Keratinocyte (primary cell): Measurements from ENCODE around the gene MYOT.

Experiments used
- CTCF ChIP-seq, 3 experiments: IDR thresholded peaks in 1 of 3; conservative IDR thresholded peaks in 1 of 3; optimal IDR thresholded peaks in 1 of 3; 2 replicates in 2 of 3; 3 replicates in 1 of 3; pipeline versions ENCODE3 to v1.5.1; 2011; ENCODE audit warnings: low read length in 3 of 3, mild to moderate bottlenecking in 3 of 3, moderate library complexity in 2 of 3, control low read depth in 1 of 3, inconsistent platforms in 1 of 3; ENCODE audit not compliant: insufficient read depth in 2 of 3; ENCODE audit errors: extremely low read depth in 1 of 3
- EZH2 ChIP-seq: IDR thresholded peaks from one replicate; pipeline ENCODE4 v1.6.1; 2012; ENCODE audit warnings: inconsistent platforms, mild to moderate bottlenecking, low read length, moderate library complexity

GRCh38 chr5:137921931-137922330 lies 54.3 kb downstream of the MYOT start:
- no peak for TF ChIP-seq EZH2
- TF ChIP-seq CTCF (optimal IDR thresholded peaks at IDR 0.05 in 1 of 3, IDR thresholded peaks at IDR 0.05 in 1 of 3, conservative IDR thresholded peaks at IDR 0.05 in 1 of 3; ENCODE audit: extremely low read depth in 1 of 3, insufficient read depth in 2 of 3, low read length in 3 of 3), result no peak
